Testis (tissue), 2 donors: Measurements from ENCODE around the gene RAMACL.

Experiments
- POLR2A ChIP-seq: fragments of 450-650 bp; IDR thresholded peaks from one replicate; pipeline ENCODE4 v1.6.1; 2017; ENCODE audit warnings: antibody characterized with exemption, mild to moderate bottlenecking, moderate library complexity
- TF ChIP-seq, protein P1 (sequence below), 3 experiments: fragments of 450-650 bp in 2 of 3; fragments of 200-600 bp in 1 of 3; sonication (generic) in 1 of 3; IDR thresholded peaks; one replicate each; pipeline ENCODE4 v1.5.1; 2016 to 2019; ENCODE audit warnings: antibody characterized with exemption in 3 of 3, mild to moderate bottlenecking in 2 of 3, moderate library complexity in 1 of 3

DNA sequence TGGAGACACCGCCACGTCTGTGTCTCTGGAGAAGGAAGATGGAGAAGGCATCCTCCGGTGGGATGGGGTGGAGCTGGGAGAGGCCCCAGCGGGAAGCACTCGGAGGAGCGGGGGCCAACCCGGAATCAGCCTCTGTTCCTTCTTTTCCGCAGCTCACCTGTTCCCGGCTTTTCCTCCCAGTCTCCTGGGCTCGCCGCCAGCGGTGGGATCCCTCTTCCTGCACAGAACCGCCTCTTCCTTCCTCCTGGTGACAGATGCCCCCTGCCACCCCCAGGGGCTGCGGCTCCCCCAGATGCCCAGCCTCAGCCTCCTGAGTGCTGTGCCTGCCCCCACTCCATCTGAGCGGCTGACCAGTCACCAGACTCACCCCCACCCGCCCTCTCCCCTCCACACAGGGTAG is 23.3 kb downstream of the RAMACL start:
- TF ChIP-seq, protein P1, sequence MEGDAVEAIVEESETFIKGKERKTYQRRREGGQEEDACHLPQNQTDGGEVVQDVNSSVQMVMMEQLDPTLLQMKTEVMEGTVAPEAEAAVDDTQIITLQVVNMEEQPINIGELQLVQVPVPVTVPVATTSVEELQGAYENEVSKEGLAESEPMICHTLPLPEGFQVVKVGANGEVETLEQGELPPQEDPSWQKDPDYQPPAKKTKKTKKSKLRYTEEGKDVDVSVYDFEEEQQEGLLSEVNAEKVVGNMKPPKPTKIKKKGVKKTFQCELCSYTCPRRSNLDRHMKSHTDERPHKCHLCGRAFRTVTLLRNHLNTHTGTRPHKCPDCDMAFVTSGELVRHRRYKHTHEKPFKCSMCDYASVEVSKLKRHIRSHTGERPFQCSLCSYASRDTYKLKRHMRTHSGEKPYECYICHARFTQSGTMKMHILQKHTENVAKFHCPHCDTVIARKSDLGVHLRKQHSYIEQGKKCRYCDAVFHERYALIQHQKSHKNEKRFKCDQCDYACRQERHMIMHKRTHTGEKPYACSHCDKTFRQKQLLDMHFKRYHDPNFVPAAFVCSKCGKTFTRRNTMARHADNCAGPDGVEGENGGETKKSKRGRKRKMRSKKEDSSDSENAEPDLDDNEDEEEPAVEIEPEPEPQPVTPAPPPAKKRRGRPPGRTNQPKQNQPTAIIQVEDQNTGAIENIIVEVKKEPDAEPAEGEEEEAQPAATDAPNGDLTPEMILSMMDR (IDR thresholded peaks at IDR 0.05): no peak
- TF ChIP-seq POLR2A: no peak
